ENCODE data around the gene PLXNC1.

DNA sequence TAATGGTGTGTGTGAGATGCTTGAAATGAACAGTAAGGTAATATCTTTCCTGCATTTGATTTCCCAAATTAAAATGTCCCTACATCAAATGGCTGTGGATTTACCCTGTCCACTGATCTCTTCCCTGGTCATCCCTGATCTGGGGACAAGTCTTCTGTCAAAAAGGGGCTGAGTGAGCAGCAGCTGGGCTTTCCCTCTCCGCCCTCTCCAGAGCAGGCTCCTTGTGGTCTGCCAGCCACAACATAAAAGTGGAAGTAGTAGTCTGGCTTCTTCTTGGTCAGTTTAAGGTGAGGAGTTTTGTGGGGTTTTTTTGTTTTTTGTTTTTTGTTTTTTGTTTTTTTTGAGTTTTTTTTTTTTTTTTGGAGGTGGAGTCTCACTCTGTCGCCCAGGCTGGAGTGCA, 25.2 kb upstream of the PLXNC1 start:
- TF ChIP-seq, protein P1, sequence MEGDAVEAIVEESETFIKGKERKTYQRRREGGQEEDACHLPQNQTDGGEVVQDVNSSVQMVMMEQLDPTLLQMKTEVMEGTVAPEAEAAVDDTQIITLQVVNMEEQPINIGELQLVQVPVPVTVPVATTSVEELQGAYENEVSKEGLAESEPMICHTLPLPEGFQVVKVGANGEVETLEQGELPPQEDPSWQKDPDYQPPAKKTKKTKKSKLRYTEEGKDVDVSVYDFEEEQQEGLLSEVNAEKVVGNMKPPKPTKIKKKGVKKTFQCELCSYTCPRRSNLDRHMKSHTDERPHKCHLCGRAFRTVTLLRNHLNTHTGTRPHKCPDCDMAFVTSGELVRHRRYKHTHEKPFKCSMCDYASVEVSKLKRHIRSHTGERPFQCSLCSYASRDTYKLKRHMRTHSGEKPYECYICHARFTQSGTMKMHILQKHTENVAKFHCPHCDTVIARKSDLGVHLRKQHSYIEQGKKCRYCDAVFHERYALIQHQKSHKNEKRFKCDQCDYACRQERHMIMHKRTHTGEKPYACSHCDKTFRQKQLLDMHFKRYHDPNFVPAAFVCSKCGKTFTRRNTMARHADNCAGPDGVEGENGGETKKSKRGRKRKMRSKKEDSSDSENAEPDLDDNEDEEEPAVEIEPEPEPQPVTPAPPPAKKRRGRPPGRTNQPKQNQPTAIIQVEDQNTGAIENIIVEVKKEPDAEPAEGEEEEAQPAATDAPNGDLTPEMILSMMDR (conservative IDR thresholded peaks at IDR 0.05; ENCODE audit: low read length), result no peak
- no peak for TF ChIP-seq EZH2phosphoT487 (IDR thresholded peaks at IDR 0.05; ENCODE audit: borderline replicate concordance)

All from Loucy (cell line).